HG02885 (cell line): Measurements from ENCODE around the gene AGFG1.
"Not testable (repeated sequence)": the region's sequence is repeated elsewhere in the genome, so short reads cannot be mapped to it uniquely, and the experiment has no call there.

ENCODE experiments used
- ATAC-seq: cut with Tn5 transposase; IDR thresholded peaks from one replicate; pipeline ENCODE4 v1.9.1; 2021; ENCODE audit warnings: mild to moderate bottlenecking; ENCODE audit not compliant: unreplicated experiment, poor library complexity

AGFG1 gene

DNA sequence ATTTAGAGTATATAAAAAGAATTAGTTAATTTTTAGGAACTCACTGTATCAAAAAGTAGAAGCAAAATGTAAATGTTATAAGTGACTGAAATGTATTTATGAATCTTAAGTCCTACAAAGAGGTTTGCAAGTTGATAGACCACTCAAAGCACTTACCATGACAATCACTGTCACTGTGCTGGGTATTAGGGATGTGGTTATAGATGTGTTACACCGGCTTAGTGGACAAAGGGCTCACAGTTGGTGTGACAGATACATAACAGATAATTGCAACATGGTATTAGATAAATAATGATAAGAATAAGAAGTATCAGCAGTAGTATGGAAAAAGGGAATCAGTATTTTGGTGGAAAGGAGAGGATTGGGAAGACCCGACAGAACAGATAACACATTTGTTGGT is 21.6 kb downstream of the AGFG1 start:
- ATAC-seq, result no peak

DNA sequence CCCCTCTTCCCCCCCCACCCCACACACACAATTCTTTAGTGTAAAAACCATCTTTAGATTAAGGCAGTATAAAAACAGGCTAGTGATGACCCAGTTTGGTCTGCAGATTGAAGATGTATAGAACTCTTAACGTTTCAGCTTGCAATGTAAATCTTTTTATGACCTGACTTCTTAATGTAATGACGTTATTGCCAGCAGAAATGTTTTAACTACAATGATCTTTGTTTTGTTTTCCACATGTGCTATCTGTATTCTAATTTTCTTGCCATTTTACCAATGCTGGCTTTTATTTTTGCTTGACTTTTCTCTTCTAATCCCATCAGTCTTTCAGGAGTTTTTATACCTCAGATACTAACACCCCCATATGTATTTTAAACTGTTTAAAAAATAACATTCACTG is 25.2 kb downstream of the AGFG1 start:
- ATAC-seq, result no peak

DNA sequence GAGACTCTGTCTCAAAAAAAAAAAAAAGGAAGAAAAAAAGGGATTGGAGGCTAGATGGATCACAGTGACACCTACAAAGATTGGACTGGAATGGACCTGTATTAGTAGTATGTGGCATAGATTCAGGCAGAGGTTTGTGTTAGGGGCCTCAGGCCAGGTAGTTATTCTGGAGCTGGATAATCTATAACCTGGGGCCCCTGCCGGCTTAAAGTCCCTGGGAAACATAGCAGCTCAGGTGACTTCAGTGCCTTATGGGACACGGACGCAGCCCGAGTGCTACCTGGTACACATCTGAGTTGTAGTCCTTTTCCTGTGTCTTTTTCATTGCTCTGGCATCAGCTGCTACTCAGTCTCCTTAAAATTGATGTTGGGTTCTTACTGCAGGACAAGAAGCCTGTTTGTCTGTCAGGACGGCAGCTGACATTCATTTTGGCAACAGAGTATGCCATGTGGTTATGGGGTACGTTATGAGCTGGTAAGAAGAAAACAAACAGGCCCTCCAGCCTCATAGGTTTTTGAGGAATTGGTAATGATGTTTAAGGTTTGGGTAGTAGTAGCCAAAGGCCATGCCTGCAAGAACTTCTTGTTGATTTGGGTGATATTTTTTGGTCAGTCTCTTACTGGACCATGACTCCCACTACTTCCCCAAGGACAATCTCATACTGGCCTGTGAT is 27.8 kb downstream of the AGFG1 start:
- ATAC-seq, result no peak

DNA sequence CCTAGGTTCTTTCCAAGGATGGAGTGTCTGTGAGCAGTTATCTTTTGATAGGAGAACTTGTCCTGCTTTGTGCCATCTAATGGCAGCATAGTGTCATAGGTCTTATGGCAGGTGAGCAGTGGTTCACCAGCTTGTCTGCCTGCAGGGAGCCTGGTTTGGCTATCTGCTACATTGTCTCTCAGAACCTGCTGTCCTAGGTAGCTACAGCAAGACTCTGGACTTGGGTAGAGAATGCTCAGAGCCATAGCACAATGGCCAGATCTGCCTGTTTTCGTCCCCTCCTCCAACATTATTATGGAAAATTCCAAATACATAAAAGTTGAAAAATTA is 28.3 kb downstream of the AGFG1 start:
- ATAC-seq, result no peak

DNA sequence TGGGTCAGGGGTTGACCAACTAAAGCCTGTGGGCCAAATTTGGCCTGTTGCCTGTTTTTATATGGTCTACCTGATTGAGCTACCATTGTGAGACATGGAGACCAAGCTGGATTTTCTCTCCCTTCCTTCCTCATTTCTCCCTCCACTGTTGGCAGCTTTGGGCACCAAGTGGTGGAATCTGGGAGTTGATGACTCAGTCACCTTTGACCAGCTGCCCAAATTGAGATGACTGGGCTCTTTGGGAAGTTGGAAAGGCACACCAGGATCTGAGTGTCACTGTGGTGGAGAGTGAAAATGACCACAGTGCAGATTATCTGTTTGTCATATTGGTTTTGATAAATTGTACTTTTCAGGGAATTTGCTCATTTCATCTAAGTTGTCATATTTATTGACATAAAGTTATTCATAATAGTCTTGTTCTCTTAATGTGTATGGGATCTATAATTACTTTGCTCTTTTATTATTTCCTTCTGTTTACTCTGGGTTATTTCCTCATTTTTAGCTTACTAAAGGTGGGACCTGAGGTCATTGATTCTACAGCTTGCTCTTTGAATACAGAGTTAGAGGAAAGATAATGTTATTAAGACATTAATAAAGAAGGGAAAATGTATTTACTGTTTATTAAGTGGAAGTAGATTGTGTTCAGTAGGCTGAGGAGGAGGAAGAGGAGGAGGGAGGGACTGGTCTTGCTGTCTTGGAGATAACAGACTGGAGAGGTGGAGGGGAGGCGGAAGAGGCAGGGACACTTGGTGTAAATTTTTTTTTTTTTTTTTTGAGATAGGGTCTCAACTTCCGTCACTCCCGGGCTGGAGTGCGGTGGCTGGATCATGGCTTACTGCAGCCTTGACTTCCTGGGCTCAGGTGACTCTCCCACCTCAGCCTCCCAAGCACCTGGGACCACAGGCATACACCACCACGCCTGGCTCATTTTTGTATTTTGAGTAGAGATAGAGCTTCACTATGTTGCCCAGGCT is 31.8 kb downstream of the AGFG1 start:
- ATAC-seq, result no peak

DNA sequence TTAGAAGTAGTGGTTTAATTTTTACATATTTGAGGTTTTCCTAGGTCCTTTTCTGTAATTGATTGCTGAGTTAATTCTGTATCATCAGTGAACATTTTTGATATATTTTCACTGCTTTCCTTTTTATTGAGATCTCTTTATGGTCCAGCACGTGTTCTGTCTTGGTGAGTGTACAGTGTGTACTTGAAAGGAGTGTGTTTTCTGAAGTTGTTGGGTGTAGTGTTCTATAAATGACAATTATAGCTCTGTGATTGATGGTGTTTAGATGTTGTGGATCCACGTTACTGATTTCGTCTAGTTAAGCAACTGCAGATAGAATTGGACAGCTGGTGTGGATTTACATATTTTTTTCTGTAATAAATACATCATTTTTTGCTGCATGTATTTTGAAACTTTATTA is 32.7 kb downstream of the AGFG1 start:
- no peak for ATAC-seq

DNA sequence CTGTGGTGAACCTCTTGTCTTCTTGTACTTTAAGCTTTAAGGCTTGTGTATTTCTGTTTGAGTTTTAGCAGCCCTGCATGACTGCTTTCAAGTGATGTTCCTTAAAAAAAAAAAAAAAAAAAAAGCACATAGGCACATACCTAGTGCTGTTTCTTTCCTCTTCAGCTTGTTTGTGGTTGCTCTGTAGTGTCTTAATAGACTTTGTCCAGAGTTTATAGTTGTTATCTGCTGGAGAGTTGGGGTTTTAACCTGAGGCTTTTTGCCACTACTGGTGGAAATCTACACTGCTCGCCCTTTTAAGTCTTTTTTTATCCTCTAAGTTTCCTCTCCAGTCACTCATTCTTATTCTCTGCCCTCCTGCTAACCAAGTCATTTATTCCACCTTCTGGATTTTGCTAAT is 34.5 kb downstream of the AGFG1 start:
- ATAC-seq, result no peak

DNA sequence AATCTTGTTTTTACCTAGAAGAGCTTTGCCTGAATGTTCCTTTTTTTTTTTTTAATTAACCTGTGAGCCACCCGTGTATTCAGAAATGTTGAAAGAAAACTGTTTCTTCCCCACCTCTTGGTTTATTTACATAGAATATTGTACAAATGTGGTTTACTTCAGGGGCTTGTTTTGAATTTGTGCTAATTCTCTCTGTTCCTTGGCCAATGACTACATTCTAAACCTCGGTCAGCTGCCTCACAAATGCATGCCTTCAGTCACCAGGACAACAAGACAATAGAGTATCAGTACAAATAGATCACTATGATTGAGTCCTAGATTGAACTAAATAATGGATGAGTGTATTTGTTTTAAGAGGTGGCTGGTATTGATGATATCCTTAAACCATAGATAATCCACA is 36.0 kb downstream of the AGFG1 start:
- ATAC-seq, result no peak

DNA sequence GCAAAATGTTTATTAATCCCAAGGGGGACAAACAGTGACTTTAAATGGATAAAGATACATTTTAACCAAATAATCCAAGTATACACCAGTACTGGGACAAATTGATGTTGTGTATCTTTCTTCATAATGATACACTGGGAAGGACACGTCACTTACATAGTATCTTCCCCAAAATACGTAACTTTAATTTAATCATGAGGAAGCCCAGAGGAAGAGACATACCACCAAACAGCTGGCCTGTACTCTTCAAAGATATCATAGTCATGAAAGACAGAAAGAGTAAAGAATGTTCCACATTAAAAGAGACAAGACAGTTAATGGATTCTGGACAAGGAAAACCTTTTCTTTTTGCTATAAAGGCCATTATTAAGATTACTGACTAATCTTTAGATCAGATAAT is 37.1 kb downstream of the AGFG1 start:
- no peak for ATAC-seq

DNA sequence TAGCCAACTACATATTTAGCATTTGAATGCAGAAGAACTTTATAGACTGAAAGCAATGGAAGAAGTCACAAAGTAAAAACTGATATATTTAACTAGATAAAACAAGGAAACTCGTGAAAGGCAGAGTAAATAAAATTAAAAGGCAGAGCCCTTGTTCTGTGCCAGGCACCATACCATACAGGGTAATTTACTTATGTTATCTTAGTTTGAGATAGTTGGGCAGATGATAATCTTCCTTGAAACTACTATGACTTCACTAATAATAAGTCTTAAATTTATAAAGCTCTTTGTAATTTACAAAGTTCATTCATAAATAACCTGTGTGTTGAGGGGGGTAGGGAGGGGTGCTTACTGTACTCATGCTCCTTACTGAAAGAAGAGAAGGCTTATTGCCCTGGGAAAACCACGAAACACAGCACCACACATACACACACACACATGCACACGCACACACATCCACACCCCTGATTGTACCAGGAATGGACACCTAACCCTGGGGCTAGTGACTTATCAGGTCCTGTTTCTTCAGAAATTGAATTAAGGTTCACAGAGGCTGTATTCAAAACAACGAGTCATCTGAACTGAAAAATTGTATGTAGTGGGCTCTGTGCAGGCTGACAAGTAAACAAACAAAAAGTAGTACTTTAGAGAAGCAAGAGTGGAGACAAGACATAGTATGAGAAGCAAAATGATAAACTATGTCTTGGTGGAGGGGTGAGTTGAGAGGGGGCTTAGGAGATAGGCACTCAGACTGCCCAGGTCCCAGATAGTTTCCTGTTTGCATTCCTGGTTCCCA is 38.1 kb downstream of the AGFG1 start:
- ATAC-seq, result no peak

DNA sequence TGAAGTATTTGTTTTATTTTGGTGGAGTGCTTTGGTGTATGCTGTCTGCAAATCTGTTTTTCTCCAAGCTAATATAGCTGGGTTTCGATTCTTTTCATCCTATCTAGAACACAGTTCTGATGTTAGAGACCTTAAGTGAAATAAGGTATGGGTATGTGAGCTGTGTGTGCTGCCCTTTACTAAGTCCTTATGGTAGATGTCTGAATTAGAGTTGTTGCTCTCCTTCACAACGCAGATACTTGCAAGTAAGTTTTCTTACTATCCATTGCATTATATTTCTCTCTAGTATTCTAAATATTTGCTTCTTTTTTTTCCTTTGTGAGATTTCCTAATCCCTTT is 38.6 kb downstream of the AGFG1 start:
- ATAC-seq, result no peak

DNA sequence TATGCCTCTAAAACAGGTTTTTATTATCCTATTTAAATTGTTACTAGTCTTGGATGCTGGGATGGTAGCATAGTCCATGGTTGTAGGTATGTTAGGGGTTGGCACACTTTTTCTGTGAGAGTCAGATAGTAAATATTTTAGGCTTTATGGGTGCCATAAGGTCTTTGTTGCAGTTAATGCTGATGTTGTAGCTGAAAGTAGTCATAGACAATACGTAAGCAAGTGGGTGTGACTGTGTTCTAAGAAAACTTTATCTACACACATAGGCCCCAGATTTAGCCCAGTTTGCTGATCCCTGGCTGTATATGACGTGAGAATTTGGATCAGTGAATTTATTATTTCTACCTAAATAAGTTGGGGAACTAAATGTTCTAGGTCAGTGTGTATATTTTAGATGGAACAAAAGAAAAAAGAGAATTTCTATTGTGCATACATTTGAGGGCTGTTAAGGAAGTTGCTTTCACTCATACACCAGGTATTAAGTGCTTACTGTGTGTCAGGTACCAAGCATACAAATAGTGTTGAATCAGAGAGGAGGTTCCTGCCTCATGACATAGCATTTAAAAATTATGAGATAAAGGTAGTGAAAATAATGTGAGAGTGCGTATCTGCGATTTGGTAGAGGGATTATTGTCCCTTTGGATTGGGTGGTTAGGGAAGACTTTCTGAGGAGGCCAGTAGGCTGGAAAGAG is 39.4 kb downstream of the AGFG1 start:
- no peak for ATAC-seq

DNA sequence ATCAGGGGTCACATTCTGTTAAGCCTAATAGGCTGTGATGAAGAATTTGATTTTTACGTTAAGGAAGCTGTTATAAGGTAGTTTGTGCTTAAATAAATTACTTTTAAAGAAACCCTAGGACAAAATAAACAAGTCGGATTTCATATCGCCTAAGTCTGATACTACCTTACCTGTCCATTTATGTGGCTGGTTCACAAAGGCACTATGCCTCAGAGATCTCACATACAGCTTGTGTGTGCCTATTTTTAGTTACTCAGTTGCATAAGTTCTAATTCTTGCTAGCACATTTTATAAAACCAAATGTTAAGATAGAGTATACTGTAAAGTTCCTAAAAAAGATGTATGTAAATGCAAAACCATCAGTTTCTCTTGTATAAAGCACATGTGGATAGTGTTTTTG is 40.0 kb downstream of the AGFG1 start:
- ATAC-seq, result no peak

DNA sequence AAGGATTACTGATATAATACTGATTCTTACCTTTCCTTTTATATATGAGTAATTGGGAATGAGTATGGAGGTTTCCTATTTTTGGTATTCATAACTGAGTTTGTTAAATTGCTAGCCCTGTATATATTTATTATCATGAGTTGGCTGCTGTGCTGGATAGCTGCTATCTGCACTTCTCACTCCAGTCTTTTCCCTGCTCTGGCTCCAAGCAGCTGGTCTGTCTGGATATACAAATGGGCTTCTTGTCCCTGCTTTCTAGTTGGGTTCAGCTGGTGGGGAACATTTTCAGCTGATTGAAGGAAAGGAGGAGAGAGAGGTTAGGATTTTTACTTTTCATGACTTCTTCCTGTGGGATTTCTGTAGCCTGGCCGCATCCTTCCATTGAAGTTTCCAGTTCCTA is 41.2 kb downstream of the AGFG1 start:
- ATAC-seq, result no peak

DNA sequence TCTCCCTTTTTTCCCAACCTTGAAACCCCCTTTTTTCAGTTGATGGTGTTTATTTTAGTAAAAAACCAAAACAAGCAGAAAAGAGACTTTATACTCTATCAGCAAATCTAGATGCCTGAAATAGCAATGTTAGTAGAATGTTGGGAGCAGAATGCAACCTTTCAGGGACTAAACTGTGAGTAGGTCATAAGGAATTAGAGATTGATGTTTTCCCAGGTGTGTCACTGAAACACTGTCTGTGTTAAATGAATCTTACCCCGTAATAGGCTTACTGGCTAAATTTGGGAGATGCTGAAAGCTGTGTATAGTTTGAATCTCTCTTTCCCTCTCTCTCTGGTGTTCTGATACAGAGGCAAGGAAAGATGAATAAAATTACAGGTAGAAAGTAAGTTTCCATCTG is 43.8 kb downstream of the AGFG1 start:
- no peak for ATAC-seq

DNA sequence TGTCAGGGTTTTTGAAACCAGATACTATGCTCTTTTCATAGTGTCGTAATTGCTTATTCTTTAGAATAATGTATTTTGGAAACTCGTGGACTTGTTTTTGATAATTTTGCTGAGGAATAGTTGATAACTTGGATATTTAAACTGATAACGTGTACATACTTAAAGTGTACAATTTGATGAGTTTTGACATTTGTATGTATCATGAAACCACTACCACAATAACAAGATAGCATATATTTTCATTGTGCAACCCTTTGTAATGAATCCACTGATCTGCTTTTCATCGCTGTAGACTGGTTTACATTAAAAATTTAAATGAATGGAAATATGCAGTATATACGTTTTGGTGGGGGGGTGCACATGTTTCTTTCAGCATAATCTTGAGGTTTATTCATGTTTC is 45.8 kb downstream of the AGFG1 start:
- ATAC-seq, result no peak

DNA sequence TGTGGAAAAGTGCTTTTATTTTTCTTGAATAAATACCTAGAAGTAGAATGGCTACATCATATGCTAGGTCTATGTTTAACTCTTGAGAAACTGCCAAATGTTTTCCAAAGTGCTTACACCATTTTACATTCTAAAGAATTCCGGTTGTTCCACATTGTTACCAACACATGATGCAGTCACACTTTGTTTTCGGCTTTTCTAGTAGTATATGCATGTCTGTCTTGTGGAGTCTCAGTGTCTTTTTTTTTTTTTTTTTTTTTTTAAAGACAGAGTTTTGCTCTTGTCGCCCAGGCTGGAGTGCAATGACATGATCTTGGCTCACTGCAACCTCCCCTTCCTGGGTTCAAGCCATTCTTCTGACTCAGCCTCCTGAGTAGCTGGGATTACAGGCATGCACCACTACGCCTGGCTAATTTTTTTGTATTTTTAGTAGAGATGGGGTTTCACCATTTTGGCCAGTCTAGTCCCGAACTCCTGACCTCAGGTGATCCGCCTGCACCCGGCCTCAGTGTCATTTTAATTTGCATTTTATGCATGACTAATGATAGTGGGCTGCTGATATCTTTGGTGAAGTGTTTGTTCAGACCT is 46.4 kb downstream of the AGFG1 start:
- not testable (repeated sequence) for ATAC-seq

DNA sequence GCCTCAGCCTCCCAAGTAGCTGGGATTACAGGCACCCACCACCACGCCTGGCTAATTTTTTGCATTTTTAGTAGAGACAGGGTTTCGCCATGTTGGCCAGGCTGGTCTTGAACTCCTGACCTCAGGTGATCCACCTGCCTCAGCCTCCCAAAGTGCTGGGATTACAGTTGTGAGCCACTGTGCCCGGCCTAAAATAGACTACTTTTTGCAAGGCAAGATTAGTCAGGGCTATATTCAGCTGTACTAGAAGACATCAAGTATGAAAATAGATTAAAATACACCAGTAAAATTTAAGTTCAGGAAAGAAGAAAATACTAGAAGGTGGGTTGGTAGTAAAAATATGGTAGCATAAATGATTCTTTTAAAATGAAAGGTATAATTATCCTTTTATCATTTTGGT is 49.2 kb downstream of the AGFG1 start:
- not testable (repeated sequence) for ATAC-seq

DNA sequence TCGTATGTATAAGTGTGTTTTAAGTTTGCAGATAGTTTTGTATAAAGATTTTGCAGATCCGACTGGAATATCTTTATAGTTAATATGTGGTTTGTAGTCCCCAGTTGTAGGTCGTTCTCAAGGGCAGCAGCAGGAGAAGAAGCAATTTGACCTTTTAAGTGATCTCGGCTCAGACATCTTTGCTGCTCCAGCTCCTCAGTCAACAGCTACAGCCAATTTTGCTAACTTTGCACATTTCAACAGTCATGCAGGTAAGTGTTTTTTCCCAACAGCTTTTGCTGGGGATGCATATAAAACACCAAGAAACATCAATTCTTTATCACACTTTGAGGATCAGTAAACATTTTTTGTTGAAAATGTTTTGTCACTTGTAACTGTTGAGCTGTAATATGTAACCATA is 52.7 kb downstream of the AGFG1 start:
- no peak for ATAC-seq

DNA sequence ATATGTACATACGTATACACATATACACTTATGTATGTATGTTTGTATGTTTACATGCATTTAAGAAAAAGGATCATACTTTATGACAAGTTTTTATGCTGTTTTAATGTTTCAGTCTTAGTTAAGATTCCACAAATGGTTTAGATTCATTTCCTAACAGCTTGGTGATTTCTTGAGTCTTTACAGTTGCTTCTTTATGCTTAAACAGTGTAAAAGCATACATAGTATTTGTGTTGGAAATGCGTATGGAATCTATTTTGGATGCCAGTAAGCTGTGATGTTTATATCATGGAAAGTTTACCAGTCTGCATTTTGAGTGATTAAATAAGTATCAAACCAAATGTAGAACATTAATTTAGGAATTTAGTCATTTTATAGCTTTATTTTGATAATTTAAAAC is 55.4 kb downstream of the AGFG1 start:
- ATAC-seq, result no peak
